Measurements from ENCODE around the gene COL1A1. TPM values are rescaled to one million over a fixed set of nuclear protein-coding genes. Genes with fewer than 3 reads are reported as not detected.

Gene COL1A1
- total RNA-seq, 4 donors from 2014 or later = 12.2 to 57.3 (median 18.5) TPM

- H3K4me3 ChIP-seq (replicated peaks in 1 of 3) = no peak overlapping the region
- intact Hi-C loops (cut with DNase I) = no loop called here
- H3K36me3 ChIP-seq = no peaks in the 10 kb centered on the region
- H3K9me3 ChIP-seq = no peaks in the 10 kb centered on the region
- no peak overlapping the region for H3K27ac ChIP-seq
- no peak for TF ChIP-seq POLR2A (IDR thresholded peaks at IDR 0.05)
- peak in 5 of 6 experiments; percentile 48 to 98 (median 80) for TF ChIP-seq CTCF (IDR thresholded peaks at IDR 0.05)
- peak; percentile 21 to 39 for DNase-seq
- no peaks in the 10 kb centered on the region for H3K27me3 ChIP-seq
- peaks cover 0 to 8% of the 10 kb centered on the region in 2 donors for H3K4me1 ChIP-seq
- 30 to 40% methylated on average over 13 to 14 of the region's 14 CpGs for WGBS, 2 donors
Observed at GRCh38 chr17:50169121-50169764, 32.2 kb downstream of the COL1A1 start.

GRCh38 chr17:50168319-50168718, 33.1 kb downstream of the COL1A1 start:
- Histone ChIP-seq H3K4me1 (peaks cover 0 to 4% of the 10 kb centered on the region in 2 donors), H3K27me3 (no peaks in the 10 kb centered on the region), H3K9me3 (no peaks in the 10 kb centered on the region), H3K27ac (no peak overlapping the region), H3K36me3 (no peaks in the 10 kb centered on the region), H3K4me3 (replicated peaks in 1 of 3) (no peak overlapping the region)
- TF ChIP-seq CTCF (IDR thresholded peaks at IDR 0.05) (no peak), POLR2A (IDR thresholded peaks at IDR 0.05) (no peak)
- WGBS, 2 donors = 71 to 75% methylated on average over 12 to 13 of the region's 13 CpGs
- intact Hi-C loops (cut with DNase I) = no loop called here
- no peak for DNase-seq

- WGBS, 2 donors = 87 to 92% methylated on average over 18 of the region's 19 CpGs
- Histone ChIP-seq H3K27ac (no peak overlapping the region), H3K4me3 (replicated peaks in 1 of 3) (no peak overlapping the region), H3K36me3 (no peaks in the 10 kb centered on the region), H3K27me3 (no peaks in the 10 kb centered on the region), H3K4me1 (no peaks in the 10 kb centered on the region), H3K9me3 (no peaks in the 10 kb centered on the region)
- no peak for TF ChIP-seq POLR2A (IDR thresholded peaks at IDR 0.05)
- TF ChIP-seq CTCF (IDR thresholded peaks at IDR 0.05) = no peak
- no peak for DNase-seq
- intact Hi-C loops (cut with DNase I) = no loop called here
Observed at GRCh38 chr17:50167371-50167770, 34.1 kb downstream of the COL1A1 start.

GRCh38 chr17:50166518-50167181, 34.8 kb downstream of the COL1A1 start:
- H3K4me1 ChIP-seq = no peaks in the 10 kb centered on the region
- WGBS, 2 donors = 75 to 82% methylated on average over 7 of the region's 7 CpGs

More at GRCh38 chr17:50166518-50167181, 34.8 kb downstream of the COL1A1 start:
- DNase-seq = no peak
- H3K27ac ChIP-seq = no peak overlapping the region
- no peak for TF ChIP-seq POLR2A (IDR thresholded peaks at IDR 0.05)
- no peak for TF ChIP-seq CTCF (IDR thresholded peaks at IDR 0.05)
- no peaks in the 10 kb centered on the region for H3K9me3 ChIP-seq
- no peak overlapping the region for H3K4me3 ChIP-seq (replicated peaks in 1 of 3)
- intact Hi-C loops (cut with DNase I) = no loop called here
- H3K27me3 ChIP-seq = no peaks in the 10 kb centered on the region
- H3K36me3 ChIP-seq = no peaks in the 10 kb centered on the region
